Trophoblast cell (in vitro differentiated cells and primary cell): Measurements from ENCODE around the gene NPIPA2.
"Not testable (repeated sequence)": the region's sequence is repeated elsewhere in the genome, so short reads cannot be mapped to it uniquely, and the experiment has no call there.

ENCODE experiments used
- DNase-seq, 2 donors: peaks; one replicate each; pipeline ENCODE4 v3.0.0-alpha.2; 2016
- H2AFZ ChIP-seq: 2 replicates; pipeline ENCODE4 v1.6.1; 2013; ENCODE audit warnings: low read length, moderate library complexity, mild to moderate bottlenecking; ENCODE audit not compliant: insufficient read depth, poor library complexity
- H2AK5ac ChIP-seq: 2 replicates; pipeline ENCODE4 v1.6.1; 2013; ENCODE audit warnings: mild to moderate bottlenecking, low read length
- H2BK120ac ChIP-seq: 2 replicates; pipeline ENCODE4 v1.6.1; 2013; ENCODE audit warnings: low read length, mild to moderate bottlenecking, moderate library complexity; ENCODE audit not compliant: insufficient read depth, poor library complexity
- H2BK12ac ChIP-seq: 2 replicates; pipeline ENCODE4 v1.6.1; 2013; ENCODE audit warnings: mild to moderate bottlenecking, low read length, moderate library complexity
- H2BK5ac ChIP-seq: 2 replicates; pipeline ENCODE4 v1.6.1; 2013; ENCODE audit warnings: low read length, low read depth, moderate library complexity, mild to moderate bottlenecking; ENCODE audit not compliant: poor library complexity
- H3K14ac ChIP-seq: 2 replicates; pipeline ENCODE4 v1.6.1; 2013; ENCODE audit warnings: mild to moderate bottlenecking, low read length
- H3K18ac ChIP-seq: 2 replicates; pipeline ENCODE4 v1.6.1; 2013; ENCODE audit warnings: mild to moderate bottlenecking, low read length
- H3K23ac ChIP-seq: 2 replicates; pipeline ENCODE4 v1.6.1; 2013; ENCODE audit warnings: low read length
- H3K27ac ChIP-seq: 2 replicates; pipeline ENCODE4 v1.5.1; 2013; ENCODE audit warnings: low read depth, mild to moderate bottlenecking, inconsistent platforms, low read length, moderate library complexity
- H3K27me3 ChIP-seq: 2 replicates; pipeline ENCODE4 v1.6.1; 2013; ENCODE audit warnings: inconsistent platforms, mild to moderate bottlenecking, low read length, moderate library complexity; ENCODE audit not compliant: insufficient read depth
- H3K36me3 ChIP-seq, 2 experiments: 1 replicate in 1 of 2; 2 replicates in 1 of 2; pipeline ENCODE4 v1.6.1; 2013; ENCODE audit warnings: low read length in 2 of 2, mild to moderate bottlenecking in 2 of 2, moderate library complexity in 1 of 2; ENCODE audit not compliant: insufficient read depth in 2 of 2, control insufficient read depth in 1 of 2
- H3K4ac ChIP-seq: 2 replicates; pipeline ENCODE4 v1.6.1; 2013; ENCODE audit warnings: low read depth, mild to moderate bottlenecking, low read length, moderate library complexity
- H3K4me1 ChIP-seq, 2 experiments: 1 replicate in 1 of 2; 2 replicates in 1 of 2; pipeline ENCODE4 v1.6.1; 2013; ENCODE audit warnings: low read length in 2 of 2, mild to moderate bottlenecking in 2 of 2, moderate library complexity in 1 of 2; ENCODE audit not compliant: insufficient read depth in 2 of 2, control insufficient read depth in 1 of 2
- H3K4me2 ChIP-seq: 2 replicates; pipeline ENCODE4 v1.6.1; 2013; ENCODE audit warnings: inconsistent platforms, mild to moderate bottlenecking, low read length, moderate library complexity
- H3K4me3 ChIP-seq: 2 replicates; pipeline ENCODE4 v1.5.1; 2013; ENCODE audit warnings: mild to moderate bottlenecking, low read depth, low read length, inconsistent platforms
- H3K79me1 ChIP-seq: one replicate; pipeline ENCODE4 v1.6.1; 2013; ENCODE audit warnings: low read length
- H3K79me2 ChIP-seq: 2 replicates; pipeline ENCODE4 v1.6.1; 2013; ENCODE audit warnings: low read length, mild to moderate bottlenecking; ENCODE audit not compliant: control insufficient read depth, insufficient read depth, poor library complexity
- H3K9ac ChIP-seq: 2 replicates; pipeline ENCODE4 v1.6.1; 2013; ENCODE audit warnings: mild to moderate bottlenecking, low read length
- H3K9me3 ChIP-seq: 2 replicates; pipeline ENCODE4 v1.6.1; 2013; ENCODE audit warnings: low read depth, mild to moderate bottlenecking, control low read depth, inconsistent platforms, low read length; ENCODE audit not compliant: insufficient read depth
- H4K12ac ChIP-seq: 2 replicates; pipeline ENCODE4 v1.6.1; 2013; ENCODE audit warnings: low read depth, mild to moderate bottlenecking, low read length, moderate library complexity
- H4K8ac ChIP-seq: 2 replicates; pipeline ENCODE4 v1.6.1; 2013; ENCODE audit warnings: low read depth, mild to moderate bottlenecking, low read length, moderate library complexity
- H4K91ac ChIP-seq: one replicate; pipeline ENCODE4 v1.6.1; 2013; ENCODE audit warnings: low read depth, mild to moderate bottlenecking, low read length, moderate library complexity
- WGBS: extraction: QIAGEN DNeasy Blood & Tissue Kit; methylation state at CpG from one replicate; pipeline ENCODE4 v1.1.7; 2013; ENCODE audit warnings: missing lambda C conversion rate; ENCODE audit not compliant: insufficient read length, insufficient coverage; ENCODE audit errors: extremely low coverage; 5-methylcytosine and 5-hydroxymethylcytosine counted together

Gene NPIPA2

DNA sequence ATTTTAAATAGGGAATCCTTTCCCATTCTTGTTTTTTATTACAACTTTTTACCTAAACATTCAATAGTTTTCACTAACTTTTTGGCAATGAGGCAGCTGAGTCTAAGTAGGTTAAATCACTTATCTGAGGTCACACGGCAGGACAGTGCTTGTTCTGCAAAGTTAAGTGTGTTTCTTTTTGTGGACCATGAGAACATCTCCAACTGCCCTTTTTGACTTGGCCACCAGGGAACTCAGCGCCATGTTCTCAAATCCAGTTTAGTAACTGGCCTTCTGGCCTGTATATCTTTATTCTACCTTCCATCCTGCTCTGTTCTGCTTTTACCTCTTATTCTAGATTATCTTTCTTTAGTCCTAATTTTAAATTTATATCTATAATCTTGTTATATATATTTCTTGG is 31.3 kb downstream of the NPIPA2 start:
- not testable (repeated sequence) for H2AK5ac ChIP-seq, H3K4me1 ChIP-seq, H2BK120ac ChIP-seq, H2BK12ac ChIP-seq, H4K12ac ChIP-seq, H3K36me3 ChIP-seq, H4K8ac ChIP-seq, H3K4me2 ChIP-seq, H3K9me3 ChIP-seq, H3K79me2 ChIP-seq, H3K27me3 ChIP-seq, H3K27ac ChIP-seq, H2AFZ ChIP-seq, H3K9ac ChIP-seq, H4K91ac ChIP-seq, H2BK5ac ChIP-seq, DNase-seq, H3K18ac ChIP-seq, H3K23ac ChIP-seq, H3K4me3 ChIP-seq, H3K79me1 ChIP-seq, H3K14ac ChIP-seq, H3K4ac ChIP-seq
- no CpG with 5 or more reads among the region's 2 CpGs for WGBS

GRCh38 chr16:14775624-14776023 is 33.3 kb downstream of the NPIPA2 start:
- H3K14ac ChIP-seq, H3K9ac ChIP-seq, H4K12ac ChIP-seq, H3K79me2 ChIP-seq, H3K4ac ChIP-seq, H2BK12ac ChIP-seq, H3K9me3 ChIP-seq, H4K8ac ChIP-seq, H3K27me3 ChIP-seq, H2AK5ac ChIP-seq, H2BK120ac ChIP-seq, H4K91ac ChIP-seq, DNase-seq, H2AFZ ChIP-seq, H2BK5ac ChIP-seq, H3K4me2 ChIP-seq, H3K79me1 ChIP-seq, H3K4me3 ChIP-seq, H3K23ac ChIP-seq, H3K36me3 ChIP-seq, H3K18ac ChIP-seq, H3K27ac ChIP-seq, H3K4me1 ChIP-seq: not testable (repeated sequence)
- no CpG with 5 or more reads among the region's 2 CpGs for WGBS

GRCh38 chr16:14776763-14777162 is 34.4 kb downstream of the NPIPA2 start:
- not testable (repeated sequence) for H2BK120ac ChIP-seq, H3K4me1 ChIP-seq, H3K79me2 ChIP-seq, H3K23ac ChIP-seq, H3K4me3 ChIP-seq, H2AFZ ChIP-seq, H3K79me1 ChIP-seq, H2BK12ac ChIP-seq, H3K27me3 ChIP-seq, H3K9ac ChIP-seq, H3K36me3 ChIP-seq, H2AK5ac ChIP-seq, H3K4me2 ChIP-seq, H3K4ac ChIP-seq, H3K27ac ChIP-seq, H3K14ac ChIP-seq, H2BK5ac ChIP-seq, H4K12ac ChIP-seq, H4K8ac ChIP-seq, H3K18ac ChIP-seq, DNase-seq, H3K9me3 ChIP-seq, H4K91ac ChIP-seq
- WGBS = no CpG with 5 or more reads among the region's 6 CpGs

- not testable (repeated sequence) for H2BK120ac ChIP-seq, H4K8ac ChIP-seq, H4K12ac ChIP-seq, H3K79me1 ChIP-seq, DNase-seq, H3K27me3 ChIP-seq, H3K14ac ChIP-seq, H3K9ac ChIP-seq, H2AK5ac ChIP-seq, H3K79me2 ChIP-seq, H3K9me3 ChIP-seq, H3K23ac ChIP-seq, H4K91ac ChIP-seq, H3K4ac ChIP-seq, H3K36me3 ChIP-seq, H3K27ac ChIP-seq, H2AFZ ChIP-seq, H2BK12ac ChIP-seq, H3K4me1 ChIP-seq, H2BK5ac ChIP-seq, H3K4me3 ChIP-seq, H3K4me2 ChIP-seq, H3K18ac ChIP-seq
- no CpG with 5 or more reads among the region's 11 CpGs for WGBS
Observed at GRCh38 chr16:14779368-14779877, 37.1 kb downstream of the NPIPA2 start.
